ENCODE measurements around the gene RNF135. TPM values are rescaled to one million over a fixed set of nuclear protein-coding genes. Genes with fewer than 3 reads are reported as not detected.

Gene RNF135
- total RNA-seq, 4 donors from 2014 or later = 13.4 to 20.7 (median 16.8) TPM

- no peak for DNase-seq
- Histone ChIP-seq H3K36me3 (no peaks in the 10 kb centered on the region), H3K27me3 (no peaks in the 10 kb centered on the region), H3K27ac (no peak overlapping the region), H3K9me3 (no peaks in the 10 kb centered on the region), H3K4me1 (no peaks in the 10 kb centered on the region), H3K4me3 (no peak overlapping the region)
- intact Hi-C loops (cut with DNase I; ENCODE audit: low total_unique reads) = no loop called here
- TF ChIP-seq POLR2A (IDR thresholded peaks at IDR 0.05) = no peak
- no peak for TF ChIP-seq CTCF (IDR thresholded peaks at IDR 0.05)
Measured at GRCh38 chr17:30992551-30992950, 21.7 kb downstream of the RNF135 start.

- no peak for DNase-seq
- Histone ChIP-seq H3K4me3 (no peak overlapping the region), H3K9me3 (no peaks in the 10 kb centered on the region), H3K36me3 (no peaks in the 10 kb centered on the region), H3K4me1 (no peaks in the 10 kb centered on the region), H3K27ac (no peak overlapping the region), H3K27me3 (no peaks in the 10 kb centered on the region)
- TF ChIP-seq POLR2A (IDR thresholded peaks at IDR 0.05) = no peak
- TF ChIP-seq CTCF (IDR thresholded peaks at IDR 0.05) = no peak
- intact Hi-C loops (cut with DNase I; ENCODE audit: low total_unique reads) = no loop called here
Measured at GRCh38 chr17:30995347-30995746, 24.5 kb downstream of the RNF135 start.

GRCh38 chr17:30996486-30996885 is 25.6 kb downstream of the RNF135 start:
- Histone ChIP-seq H3K27me3 (no peaks in the 10 kb centered on the region), H3K36me3 (no peaks in the 10 kb centered on the region), H3K4me3 (no peak overlapping the region), H3K9me3 (no peaks in the 10 kb centered on the region), H3K4me1 (no peaks in the 10 kb centered on the region), H3K27ac (no peak overlapping the region)
- intact Hi-C loops (cut with DNase I; ENCODE audit: low total_unique reads) = no loop called here
- TF ChIP-seq POLR2A (IDR thresholded peaks at IDR 0.05) (no peak), CTCF (IDR thresholded peaks at IDR 0.05) (no peak)
- DNase-seq = no peak

- no peak overlapping the region for H3K27ac ChIP-seq
- no peak overlapping the region for H3K4me3 ChIP-seq
- intact Hi-C loops (cut with DNase I; ENCODE audit: low total_unique reads) = no loop called here
- no peaks in the 10 kb centered on the region for H3K4me1 ChIP-seq
- no peak for DNase-seq
- TF ChIP-seq CTCF (IDR thresholded peaks at IDR 0.05) = no peak
- TF ChIP-seq POLR2A (IDR thresholded peaks at IDR 0.05) = no peak
- H3K36me3 ChIP-seq = no peaks in the 10 kb centered on the region
- H3K9me3 ChIP-seq = no peaks in the 10 kb centered on the region
- H3K27me3 ChIP-seq = no peaks in the 10 kb centered on the region
Measured at GRCh38 chr17:30997270-30997669, 26.4 kb downstream of the RNF135 start.

GRCh38 chr17:30997842-30998241 is 27.0 kb downstream of the RNF135 start:
- H3K27ac ChIP-seq = no peak overlapping the region
- no peak for TF ChIP-seq POLR2A (IDR thresholded peaks at IDR 0.05)
- no peak for TF ChIP-seq CTCF (IDR thresholded peaks at IDR 0.05)

More at GRCh38 chr17:30997842-30998241, 27.0 kb downstream of the RNF135 start:
- intact Hi-C loops (cut with DNase I; ENCODE audit: low total_unique reads) = no loop called here
- H3K4me1 ChIP-seq = no peaks in the 10 kb centered on the region
- no peaks in the 10 kb centered on the region for H3K9me3 ChIP-seq
- no peaks in the 10 kb centered on the region for H3K27me3 ChIP-seq
- H3K4me3 ChIP-seq = no peak overlapping the region
- DNase-seq = no peak
- H3K36me3 ChIP-seq = no peaks in the 10 kb centered on the region
